Globus pallidus (tissue), 1 donor: ENCODE measurements around the gene BCO2.
"Not testable (repeated sequence)": the region's sequence is repeated elsewhere in the genome, so short reads cannot be mapped to it uniquely, and the experiment has no call there.

Experiments used
- DNase-seq: peaks from one replicate; pipeline ENCODE4 v3.0.0-alpha.2; 2015; ENCODE audit warnings: low spot score

BCO2 gene

GRCh38 chr11:112166562-112166961, 8.8 kb upstream of the BCO2 start:
- DNase-seq: no peak

- no peak for DNase-seq
These were observed 8.2 kb upstream of the BCO2 start, which contains the start of gene TEX12 for GRCh38 chr11:112167145-112167544. Gene TEX12, plus strand, starts transcription at chr11:112167372. Its CDS starts 1,897 bp downstream, at chr11:112169269.

- no peak for DNase-seq
These were observed 2.8 kb upstream of the BCO2 start for GRCh38 chr11:112172362-112172994.

- no peak for DNase-seq
These were observed 2.2 kb upstream of the BCO2 start for GRCh38 chr11:112173152-112173551.

GRCh38 chr11:112175599-112175952, 264 bp downstream of the BCO2 start:
- DNase-seq: peak; percentile 54

GRCh38 chr11:112176077-112176476, 765 bp downstream of the BCO2 start:
- no peak for DNase-seq

- DNase-seq: no peak
These were observed 2.3 kb downstream of the BCO2 start for GRCh38 chr11:112177589-112177988.

- DNase-seq: no peak
These were observed 3.1 kb downstream of the BCO2 start for GRCh38 chr11:112178428-112178827.

GRCh38 chr11:112178936-112179335, 3.6 kb downstream of the BCO2 start:
- no peak for DNase-seq

- peak; percentile 61 for DNase-seq
These were observed 4.3 kb downstream of the BCO2 start for GRCh38 chr11:112179601-112180000.

- DNase-seq: no peak
These were observed 7.6 kb downstream of the BCO2 start for GRCh38 chr11:112182867-112183266.

GRCh38 chr11:112185883-112186282, 10.6 kb downstream of the BCO2 start:
- no peak for DNase-seq

- no peak for DNase-seq
These were observed 11.0 kb downstream of the BCO2 start for GRCh38 chr11:112186304-112186703.

GRCh38 chr11:112195113-112195512, 19.8 kb downstream of the BCO2 start:
- DNase-seq: not testable (repeated sequence)

GRCh38 chr11:112195951-112196351, 20.6 kb downstream of the BCO2 start:
- DNase-seq: no peak

- no peak for DNase-seq
These were observed 21.3 kb downstream of the BCO2 start for GRCh38 chr11:112196519-112197087.

- not testable (repeated sequence) for DNase-seq
These were observed 23.8 kb downstream of the BCO2 start for GRCh38 chr11:112199101-112199500.

- DNase-seq: no peak
These were observed 24.9 kb downstream of the BCO2 start for GRCh38 chr11:112200252-112200651.

GRCh38 chr11:112206071-112206470, 30.8 kb downstream of the BCO2 start:
- no peak for DNase-seq

- no peak for DNase-seq
These were observed 35.6 kb downstream of the BCO2 start for GRCh38 chr11:112210890-112211289.

- DNase-seq: no peak
These were observed 36.2 kb downstream of the BCO2 start for GRCh38 chr11:112211536-112211935.

GRCh38 chr11:112212290-112212689, 37.0 kb downstream of the BCO2 start:
- no peak for DNase-seq

GRCh38 chr11:112212710-112213109, 37.4 kb downstream of the BCO2 start:
- DNase-seq: no peak

- DNase-seq: no peak
These were observed 38.4 kb downstream of the BCO2 start for GRCh38 chr11:112213753-112214152.
